Measurements from ENCODE around the gene TKFC. TPM values are rescaled to one million over a fixed set of nuclear protein-coding genes. Genes with fewer than 3 reads are reported as not detected.

TKFC gene
- total and polyA plus RNA-seq, 9 of the 15 experiments (the other 6 are each of a cell fraction or from before 2014, with no cell fraction given) = 2.0 to 61.7 (median 28.5) TPM

- TF ChIP-seq TFE3 (CRISPR knock-in tag; IDR thresholded peaks at IDR 0.05) (no peak), E2F1 (CRISPR knock-in tag; IDR thresholded peaks at IDR 0.05) (peak; percentile 62; the same call in 1 of the 2 replicates), ETV5 (CRISPR knock-in tag; IDR thresholded peaks at IDR 0.05; ENCODE audit: low read depth) (no peak), PRDM10 (IDR thresholded peaks at IDR 0.05; ENCODE audit: partially characterized antibody) (no peak), ZNF830 (CRISPR knock-in tag; IDR thresholded peaks at IDR 0.05) (no peak), RBM34 (IDR thresholded peaks at IDR 0.05; ENCODE audit: borderline replicate concordance, insufficient read depth, low read length) (0 out of 2 replicates have a peak, but pooled peaks have one; percentile 31), POLR2G (IDR thresholded peaks at IDR 0.05; ENCODE audit: low read depth, low read length) (peak; percentile 100), TAF15 (IDR thresholded peaks at IDR 0.05; ENCODE audit: low read depth, low read length) (no peak), TOE1 (IDR thresholded peaks at IDR 0.05; ENCODE audit: borderline replicate concordance) (no peak; the same call in 1 of the 2 replicates), TOE1 (CRISPR knock-in tag; IDR thresholded peaks at IDR 0.05; ENCODE audit: borderline replicate concordance, low read depth) (peak; percentile 91; the same call in 1 of the 2 replicates), ZNF121 (CRISPR knock-in tag; conservative IDR thresholded peaks at IDR 0.05) (no peak), TCF7L2 (IDR thresholded peaks at IDR 0.05; ENCODE audit: low read depth, low read length) (no peak)
- TF ChIP-seq, protein P1, sequence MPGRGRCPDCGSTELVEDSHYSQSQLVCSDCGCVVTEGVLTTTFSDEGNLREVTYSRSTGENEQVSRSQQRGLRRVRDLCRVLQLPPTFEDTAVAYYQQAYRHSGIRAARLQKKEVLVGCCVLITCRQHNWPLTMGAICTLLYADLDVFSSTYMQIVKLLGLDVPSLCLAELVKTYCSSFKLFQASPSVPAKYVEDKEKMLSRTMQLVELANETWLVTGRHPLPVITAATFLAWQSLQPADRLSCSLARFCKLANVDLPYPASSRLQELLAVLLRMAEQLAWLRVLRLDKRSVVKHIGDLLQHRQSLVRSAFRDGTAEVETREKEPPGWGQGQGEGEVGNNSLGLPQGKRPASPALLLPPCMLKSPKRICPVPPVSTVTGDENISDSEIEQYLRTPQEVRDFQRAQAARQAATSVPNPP (IDR thresholded peaks at IDR 0.05; ENCODE audit: borderline replicate concordance, insufficient read depth, insufficient read length) = no peak
- TF ChIP-seq, protein P2, sequence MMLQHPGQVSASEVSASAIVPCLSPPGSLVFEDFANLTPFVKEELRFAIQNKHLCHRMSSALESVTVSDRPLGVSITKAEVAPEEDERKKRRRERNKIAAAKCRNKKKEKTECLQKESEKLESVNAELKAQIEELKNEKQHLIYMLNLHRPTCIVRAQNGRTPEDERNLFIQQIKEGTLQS (IDR thresholded peaks at IDR 0.05) = no peak
- TF ChIP-seq, protein P2 (CRISPR knock-in tag; conservative IDR thresholded peaks at IDR 0.05) = no peak
Observed at GRCh38 chr11:61332797-61333549, at the start of gene TKFC, which contains the start of gene DDB1 (continued).

Measured in K562 (cell line).